Kidney tubule cell (primary cell): ENCODE measurements around the gene HNRNPM.
"Not testable (repeated sequence)": the region's sequence is repeated elsewhere in the genome, so short reads cannot be mapped to it uniquely, and the experiment has no call there.

ENCODE experiments used
- DNase-seq: peaks from one replicate; pipeline ENCODE4 v3.0.0-alpha.2; 2018; ENCODE audit warnings: low spot score

The HNRNPM gene, protein sequence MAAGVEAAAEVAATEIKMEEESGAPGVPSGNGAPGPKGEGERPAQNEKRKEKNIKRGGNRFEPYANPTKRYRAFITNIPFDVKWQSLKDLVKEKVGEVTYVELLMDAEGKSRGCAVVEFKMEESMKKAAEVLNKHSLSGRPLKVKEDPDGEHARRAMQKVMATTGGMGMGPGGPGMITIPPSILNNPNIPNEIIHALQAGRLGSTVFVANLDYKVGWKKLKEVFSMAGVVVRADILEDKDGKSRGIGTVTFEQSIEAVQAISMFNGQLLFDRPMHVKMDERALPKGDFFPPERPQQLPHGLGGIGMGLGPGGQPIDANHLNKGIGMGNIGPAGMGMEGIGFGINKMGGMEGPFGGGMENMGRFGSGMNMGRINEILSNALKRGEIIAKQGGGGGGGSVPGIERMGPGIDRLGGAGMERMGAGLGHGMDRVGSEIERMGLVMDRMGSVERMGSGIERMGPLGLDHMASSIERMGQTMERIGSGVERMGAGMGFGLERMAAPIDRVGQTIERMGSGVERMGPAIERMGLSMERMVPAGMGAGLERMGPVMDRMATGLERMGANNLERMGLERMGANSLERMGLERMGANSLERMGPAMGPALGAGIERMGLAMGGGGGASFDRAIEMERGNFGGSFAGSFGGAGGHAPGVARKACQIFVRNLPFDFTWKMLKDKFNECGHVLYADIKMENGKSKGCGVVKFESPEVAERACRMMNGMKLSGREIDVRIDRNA

GRCh38 chr19:8444677-8445487, at the start of gene HNRNPM:
Gene HNRNPM (plus strand): TSS chr19:8444975. CDS start chr19:8444999, 24 bp downstream.
- DNase-seq = peak; percentile 99

DNA sequence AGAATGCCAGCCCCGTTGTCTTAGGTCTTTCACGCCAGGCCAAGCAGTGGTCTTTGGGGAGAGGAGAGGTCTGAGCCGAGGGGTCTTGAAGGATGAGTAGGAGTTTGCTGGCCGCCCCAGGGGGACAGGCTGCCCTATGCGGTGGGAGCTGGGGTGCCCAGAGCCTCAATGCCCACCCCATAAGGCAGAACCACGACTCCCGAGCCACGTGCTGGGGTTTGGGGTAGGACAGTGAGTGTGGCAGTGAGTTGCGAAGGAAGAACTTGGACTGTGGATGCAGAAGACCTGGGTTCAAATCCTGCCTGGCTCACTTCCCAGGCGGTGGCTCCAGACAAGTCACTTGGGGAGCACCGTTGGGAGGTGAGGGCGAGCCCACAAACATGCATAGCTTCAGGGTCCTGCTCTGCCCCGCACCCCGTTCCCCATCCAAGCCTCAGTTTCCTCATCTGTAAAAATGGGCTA, 49.1 kb upstream of the HNRNPM start:
- DNase-seq = no peak

GRCh38 chr19:8396185-8396562, 48.6 kb upstream of the HNRNPM start:
- DNase-seq = no peak

DNA sequence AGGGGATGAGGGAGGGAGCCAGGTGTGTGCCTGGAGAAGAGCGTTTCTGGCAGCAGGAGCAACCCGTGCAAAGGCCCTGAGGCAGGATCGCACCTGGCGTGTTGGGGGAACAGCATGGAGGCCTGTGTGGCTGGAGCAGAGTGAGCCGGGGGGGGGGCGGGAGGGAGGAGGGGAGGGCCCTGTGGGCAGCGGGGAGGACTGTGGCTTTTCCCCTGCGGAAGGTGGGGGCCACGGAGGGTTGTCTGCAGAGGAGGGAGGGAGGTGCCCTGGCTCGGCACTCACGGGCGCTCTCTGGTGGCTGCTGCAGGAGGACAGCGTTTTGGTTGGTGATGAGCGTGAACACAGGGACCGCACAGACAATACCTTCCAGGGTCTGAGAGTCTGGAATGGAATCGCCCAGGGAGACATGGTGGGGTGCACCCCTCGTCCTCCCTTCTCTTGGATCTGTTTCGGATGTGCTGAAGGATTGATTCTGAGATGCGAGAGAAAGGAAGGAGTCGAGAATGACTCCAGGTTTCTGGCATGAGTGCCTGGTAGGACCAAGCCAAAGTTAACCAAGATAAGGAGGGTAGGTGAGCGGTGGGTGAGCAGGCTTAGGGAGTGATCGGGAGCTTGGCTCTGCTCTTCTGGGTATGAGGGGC, 48.1 kb upstream of the HNRNPM start:
- peak; percentile 64 for DNase-seq

DNA sequence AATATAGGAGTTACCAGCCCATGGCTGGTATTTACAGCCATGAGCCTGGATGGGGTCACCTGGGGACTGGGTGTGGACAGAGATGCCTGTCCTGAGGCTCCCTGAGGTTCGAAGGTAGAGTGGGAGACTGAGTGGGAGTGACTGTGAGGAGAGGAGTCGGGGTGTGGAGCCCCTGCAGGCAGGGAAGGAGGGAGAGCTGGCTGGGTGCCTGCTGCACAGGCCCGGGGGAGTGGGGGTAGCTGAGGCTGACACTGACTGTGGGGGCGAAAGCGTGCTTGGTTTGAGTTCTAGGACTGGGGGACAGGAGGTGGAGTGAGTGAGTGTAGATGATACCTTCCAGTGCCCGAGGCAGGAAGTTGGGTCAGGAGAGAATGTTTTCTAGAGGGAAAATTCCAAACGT, 47.5 kb upstream of the HNRNPM start:
- DNase-seq = no peak

DNA sequence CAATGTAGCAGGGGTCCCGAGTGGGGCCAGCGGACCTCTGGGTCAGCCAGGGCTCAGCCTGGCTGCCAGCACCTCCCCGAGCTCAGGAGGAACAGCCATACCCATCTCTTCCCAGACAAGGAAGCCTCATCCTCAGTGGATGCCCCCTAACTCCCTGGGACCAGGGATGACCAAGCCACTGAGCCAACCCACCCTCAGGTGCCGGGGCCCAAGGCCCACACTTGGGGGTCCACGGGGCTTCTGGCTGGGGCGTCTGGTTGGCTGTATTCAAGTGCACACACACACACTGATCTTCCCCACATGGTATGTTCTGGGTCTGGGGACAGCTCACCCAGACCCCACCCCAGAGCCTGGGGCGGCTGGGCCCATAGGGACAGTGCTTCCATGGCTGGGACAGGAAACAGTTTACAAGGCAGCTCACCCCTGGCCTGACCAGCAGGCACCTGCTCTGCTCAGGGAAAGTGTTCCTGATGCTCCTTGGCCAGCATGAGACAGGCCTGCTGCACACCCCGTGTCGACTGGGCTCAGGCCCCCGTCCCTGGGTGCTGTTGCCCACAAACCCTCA, 46.9 kb upstream of the HNRNPM start:
- no peak for DNase-seq

DNA sequence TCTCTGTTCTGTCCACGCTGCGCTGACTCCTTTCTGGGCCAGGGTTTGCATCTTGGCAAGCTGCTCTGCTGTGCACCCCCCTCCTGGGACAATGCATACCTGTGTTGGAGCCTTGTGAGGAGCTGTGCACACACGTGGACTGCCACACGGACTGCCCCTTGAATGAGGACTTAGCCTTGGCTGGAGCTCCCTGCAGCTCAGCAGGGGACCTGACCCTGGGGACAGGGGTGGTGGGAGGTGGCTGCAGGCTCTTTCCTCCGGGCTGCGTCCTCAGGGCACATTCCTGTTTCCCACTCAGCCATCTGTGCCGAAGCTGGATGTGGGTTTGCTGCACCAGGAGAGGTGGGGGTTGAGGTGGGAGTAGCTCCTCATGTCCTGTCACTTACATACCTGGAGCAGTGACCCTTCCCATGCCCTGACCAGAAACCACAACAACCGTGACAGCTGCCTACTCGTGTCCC, 46.4 kb upstream of the HNRNPM start:
- peak; percentile 90 for DNase-seq

DNA sequence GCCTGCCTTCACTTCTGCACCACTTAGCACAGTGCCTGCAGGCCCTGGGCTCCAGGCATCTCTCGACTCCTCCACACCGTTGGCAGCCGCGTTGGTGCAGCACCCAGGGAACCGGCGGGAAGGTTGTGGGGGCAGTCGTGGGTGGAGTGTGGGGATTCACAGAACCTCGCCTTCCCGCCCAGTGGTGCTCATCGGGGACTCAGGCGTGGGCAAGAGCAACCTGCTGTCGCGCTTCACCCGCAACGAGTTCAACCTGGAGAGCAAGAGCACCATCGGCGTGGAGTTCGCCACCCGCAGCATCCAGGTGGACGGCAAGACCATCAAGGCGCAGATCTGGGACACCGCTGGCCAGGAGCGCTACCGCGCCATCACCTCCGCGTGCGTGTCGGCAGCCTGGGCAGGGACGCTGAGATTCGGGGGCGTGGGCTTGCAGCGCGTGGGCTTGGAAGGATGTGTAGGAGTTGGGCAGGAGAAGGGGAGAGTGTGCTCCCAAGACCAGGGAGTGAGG, 45.0 kb upstream of the HNRNPM start:
- DNase-seq = no peak

DNA sequence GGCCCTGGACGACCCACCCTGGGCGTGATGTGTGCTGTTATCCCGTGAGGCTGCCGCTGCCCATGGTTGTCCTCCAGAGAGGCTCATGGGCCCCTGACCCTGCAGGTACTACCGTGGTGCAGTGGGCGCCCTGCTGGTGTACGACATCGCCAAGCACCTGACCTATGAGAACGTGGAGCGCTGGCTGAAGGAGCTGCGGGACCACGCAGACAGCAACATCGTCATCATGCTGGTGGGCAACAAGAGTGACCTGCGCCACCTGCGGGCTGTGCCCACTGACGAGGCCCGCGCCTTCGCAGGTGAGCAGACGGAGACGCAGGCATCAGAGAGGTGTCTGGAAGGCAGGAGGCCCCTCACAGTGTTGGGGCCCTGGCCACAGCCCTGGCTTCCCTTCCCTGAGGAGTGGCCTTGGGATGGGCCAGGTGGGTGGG, 42.8 kb upstream of the HNRNPM start:
- no peak for DNase-seq

GRCh38 chr19:8403098-8403819, 41.5 kb upstream of the HNRNPM start:
- no peak for DNase-seq

DNA sequence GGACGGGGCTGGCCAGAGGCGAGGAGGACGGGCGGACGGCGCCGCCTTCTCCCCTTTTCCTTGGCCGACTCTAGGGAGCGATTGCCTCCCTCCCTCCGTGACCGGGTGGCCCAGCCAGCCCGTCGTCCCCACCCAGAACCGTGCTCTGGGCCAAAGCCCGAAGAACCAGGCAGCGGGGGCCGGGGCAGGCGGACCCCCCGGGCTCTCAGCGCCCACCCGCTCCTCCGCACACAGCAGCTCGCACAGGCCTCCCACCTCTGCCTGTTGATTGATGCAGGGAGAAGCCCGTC, 41.0 kb upstream of the HNRNPM start:
- DNase-seq = no peak

DNA sequence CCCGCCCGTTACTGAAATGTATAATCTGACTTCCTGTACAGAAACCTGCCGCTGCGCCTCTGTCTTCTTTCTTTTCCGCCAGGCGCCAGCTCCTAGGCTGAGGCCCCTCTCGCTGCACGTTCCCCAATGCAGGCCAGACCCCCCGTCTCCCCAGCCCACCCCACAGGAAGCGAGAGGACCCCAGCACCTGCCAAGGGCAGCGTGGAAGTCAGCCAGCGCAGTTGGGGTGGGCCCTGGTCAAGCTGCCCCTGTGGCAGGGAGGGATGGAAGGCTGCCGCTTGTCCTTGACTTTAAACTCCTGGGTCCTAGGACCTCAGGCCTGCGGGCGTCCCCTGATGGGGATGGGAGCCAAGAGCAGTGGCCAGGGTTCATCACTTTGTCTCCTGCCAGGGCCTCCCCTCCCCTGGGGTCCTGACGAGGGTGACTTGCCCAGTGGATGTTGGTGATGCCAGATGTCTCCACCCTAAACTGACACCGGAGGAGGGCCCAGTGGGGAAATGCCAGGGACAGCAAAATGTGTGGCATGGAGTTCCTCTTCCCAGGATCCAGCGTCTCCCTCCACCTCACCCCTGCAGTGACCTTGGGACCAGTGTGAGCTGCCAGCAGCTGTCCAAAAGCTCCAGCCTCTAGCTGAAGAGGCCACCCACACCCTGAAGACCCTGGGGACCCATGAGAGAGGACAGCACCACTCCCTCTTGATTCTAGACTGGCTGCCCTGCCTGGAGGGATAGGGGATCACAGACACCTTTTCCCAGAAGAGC, 40.2 kb upstream of the HNRNPM start:
- no peak for DNase-seq

DNA sequence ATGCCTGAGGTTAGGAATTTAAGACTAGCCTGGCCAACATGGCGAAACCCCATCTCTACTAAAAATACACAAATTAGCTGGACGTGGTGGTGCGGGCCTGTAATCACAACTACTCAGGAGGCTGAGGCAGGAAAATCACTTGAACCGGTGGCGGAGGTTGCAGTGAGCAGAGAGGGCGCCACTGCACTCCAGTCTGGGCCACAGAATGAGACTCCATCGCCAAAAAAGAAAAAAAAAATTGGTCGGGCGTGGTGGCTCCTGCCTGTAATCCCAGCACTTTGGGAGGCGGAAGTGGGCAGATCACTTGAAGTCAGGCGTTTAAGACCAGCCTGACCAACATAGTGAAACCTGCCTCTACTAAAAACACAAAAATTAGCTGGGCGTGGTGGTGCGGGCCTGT, 34.1 kb upstream of the HNRNPM start:
- DNase-seq = not testable (repeated sequence)

DNA sequence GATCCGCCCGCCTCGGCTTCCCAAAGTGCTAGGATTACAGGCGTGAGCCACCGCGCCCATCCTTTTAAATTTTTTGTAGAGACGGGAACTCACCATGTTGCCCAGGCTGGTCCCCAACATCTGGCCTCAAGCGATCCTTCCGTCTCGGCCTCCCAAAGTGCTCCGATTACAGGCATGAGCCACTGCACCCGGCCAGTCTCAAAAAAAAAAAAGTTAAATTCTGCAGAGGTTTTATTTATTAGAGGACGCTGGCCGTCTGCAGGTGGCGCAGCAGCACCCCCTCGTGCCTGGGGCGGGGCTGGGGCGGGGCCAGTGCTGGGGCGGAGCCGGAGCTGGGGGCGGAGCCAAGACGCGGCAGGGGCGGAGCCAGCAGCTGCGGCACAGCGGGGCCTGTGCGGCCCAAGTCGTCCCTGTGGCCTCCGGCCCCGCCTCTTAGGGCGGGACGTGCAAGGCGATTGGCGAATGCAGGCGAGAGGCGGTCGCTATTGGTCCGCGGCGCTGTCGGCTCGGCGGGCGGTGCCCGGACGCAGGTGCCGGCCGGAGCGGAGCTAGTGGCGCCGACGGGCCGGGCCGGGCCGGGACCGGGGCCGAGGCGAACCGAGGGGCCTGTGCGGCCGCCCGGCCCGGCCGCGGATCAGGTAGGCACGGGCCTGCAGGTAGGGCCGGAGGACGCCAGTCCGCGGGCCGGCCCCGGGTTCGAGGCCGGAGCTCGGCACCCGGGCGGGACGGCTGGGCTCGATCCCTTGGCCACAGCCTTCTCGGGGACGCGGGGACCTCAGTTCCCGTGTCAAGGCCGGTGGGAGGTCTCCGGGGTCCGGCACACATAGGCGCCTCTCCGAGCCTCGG, 31.8 kb upstream of the HNRNPM start, which contains the start of gene MARCHF2:
Gene MARCHF2 (plus strand): TSS at position 523 of the 846 bp plus-strand sequence. CDS start 8,536 bp downstream, outside the sequence.
- DNase-seq = peak; percentile 97

- no peak for DNase-seq
Observed at GRCh38 chr19:8413629-8413995, 31.2 kb upstream of the HNRNPM start.

DNA sequence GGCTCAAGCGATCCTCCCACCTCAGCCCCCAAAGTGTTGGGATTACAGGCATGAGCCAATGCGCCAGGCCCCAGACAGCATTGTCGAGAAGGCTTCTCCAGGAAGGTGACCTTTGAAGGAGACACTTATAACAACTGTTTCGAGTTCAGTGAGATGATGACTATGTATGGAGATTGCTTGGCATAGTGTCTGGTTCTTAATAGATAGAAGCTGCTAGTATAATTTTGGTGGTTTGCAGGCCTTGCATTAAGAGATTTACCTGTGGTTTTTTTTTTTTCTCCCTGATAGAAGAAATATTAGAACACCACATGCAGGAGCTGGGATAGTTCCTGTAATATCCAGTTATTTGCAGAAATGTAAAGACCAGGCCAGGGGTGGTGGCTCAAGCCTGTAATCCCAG, 28.0 kb upstream of the HNRNPM start:
- DNase-seq = no peak

DNA sequence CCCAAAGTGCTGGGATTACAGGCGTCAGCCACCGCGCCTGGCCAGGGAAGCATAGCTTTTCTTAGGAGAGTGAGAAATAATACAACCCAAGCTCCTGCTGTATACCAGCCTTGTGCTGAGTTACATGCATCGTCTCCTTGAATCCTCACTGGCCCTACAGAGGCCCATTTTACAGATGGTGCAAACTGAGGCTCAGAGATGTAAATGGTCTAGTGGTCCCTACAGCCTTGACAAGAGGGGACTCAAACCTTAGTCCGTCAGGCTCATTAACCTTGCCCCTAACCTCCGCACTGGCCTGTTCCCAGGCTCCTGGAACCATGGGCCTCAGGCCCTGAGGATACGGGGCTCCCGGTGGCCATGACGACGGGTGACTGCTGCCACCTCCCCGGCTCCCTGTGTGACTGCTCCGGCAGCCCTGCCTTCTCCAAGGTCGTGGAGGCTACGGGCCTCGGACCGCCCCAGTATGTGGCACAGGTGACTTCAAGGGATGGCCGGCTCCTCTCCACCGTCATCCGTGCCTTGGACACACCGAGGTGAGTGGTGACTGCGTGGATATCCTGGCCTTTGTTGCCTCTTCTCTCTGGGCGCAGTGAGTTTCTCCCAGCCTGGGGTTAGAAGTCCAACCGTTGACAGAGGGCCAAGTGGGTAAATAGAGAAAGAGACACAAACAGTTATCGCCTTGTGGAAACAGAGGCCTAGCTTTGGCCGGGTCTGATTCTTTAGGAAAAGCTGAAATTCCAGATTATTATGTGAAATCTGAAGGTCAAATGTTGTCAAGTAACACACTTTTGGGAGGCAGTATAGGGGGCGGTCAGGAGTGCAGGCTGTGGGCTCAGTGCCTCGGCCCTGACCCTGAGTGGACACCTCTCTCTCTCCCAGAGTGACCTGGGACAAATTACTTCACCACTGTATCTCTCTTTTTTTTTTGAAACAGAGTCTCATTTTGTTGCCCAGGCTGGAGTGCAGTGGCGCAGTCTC, 23.0 kb upstream of the HNRNPM start:
- DNase-seq = no peak

DNA sequence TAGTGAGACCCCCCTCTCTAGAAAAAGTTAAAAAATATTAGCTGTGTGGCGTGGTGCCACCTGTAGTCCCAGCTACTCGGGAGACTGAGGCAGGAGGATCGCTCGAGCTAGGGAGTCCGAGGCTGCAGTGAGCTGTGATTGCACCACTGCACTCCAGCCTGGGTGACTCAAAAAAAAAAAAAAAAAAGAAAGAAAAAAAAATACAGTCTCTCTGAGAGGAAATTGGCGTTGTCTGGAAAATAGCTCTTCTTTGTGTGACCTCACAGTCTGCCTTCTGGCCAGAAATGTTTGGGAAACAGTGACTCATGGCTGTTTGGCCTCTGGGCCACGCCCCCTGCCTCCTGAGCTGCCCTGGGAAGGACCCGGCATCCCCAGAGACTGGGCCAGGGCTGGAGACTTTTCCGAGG, 21.0 kb upstream of the HNRNPM start:
- peak; percentile 95 for DNase-seq
